GM20000 (cell line): Measurements from ENCODE around the gene RIMBP2.

Source experiments
- DNase-seq: peaks from one replicate; pipeline ENCODE4 v3.0.0; 2012; ENCODE audit warnings: low spot score
- TF ChIP-seq, protein P1 (sequence below): IDR thresholded peaks from 2 replicates; pipeline ENCODE4 v1.5.1; 2012; ENCODE audit warnings: mild to moderate bottlenecking, control low read depth; ENCODE audit errors: extremely low read depth, missing control alignments

Gene RIMBP2

DNA sequence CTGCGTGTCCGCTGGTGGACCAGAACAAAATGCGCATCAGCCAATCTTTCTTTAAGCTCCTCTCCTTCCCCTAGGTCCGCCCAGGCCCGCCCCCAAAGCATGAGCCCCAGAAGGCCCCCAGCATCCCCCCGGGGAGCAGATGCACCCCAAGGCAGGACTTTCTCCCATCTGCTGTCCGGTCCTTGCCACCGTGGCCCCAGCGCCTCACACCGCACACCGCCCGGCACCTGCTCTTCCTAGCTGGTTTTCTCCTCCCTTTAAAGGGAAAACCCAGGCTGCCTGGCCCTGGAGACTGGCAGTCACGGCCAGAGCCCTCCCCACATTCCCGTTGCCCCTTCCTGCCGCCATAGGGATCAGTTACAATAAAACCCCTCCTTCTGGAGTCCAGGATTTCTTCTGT, 30.2 kb downstream of the RIMBP2 start:
- no peak for DNase-seq
- TF ChIP-seq, protein P1, sequence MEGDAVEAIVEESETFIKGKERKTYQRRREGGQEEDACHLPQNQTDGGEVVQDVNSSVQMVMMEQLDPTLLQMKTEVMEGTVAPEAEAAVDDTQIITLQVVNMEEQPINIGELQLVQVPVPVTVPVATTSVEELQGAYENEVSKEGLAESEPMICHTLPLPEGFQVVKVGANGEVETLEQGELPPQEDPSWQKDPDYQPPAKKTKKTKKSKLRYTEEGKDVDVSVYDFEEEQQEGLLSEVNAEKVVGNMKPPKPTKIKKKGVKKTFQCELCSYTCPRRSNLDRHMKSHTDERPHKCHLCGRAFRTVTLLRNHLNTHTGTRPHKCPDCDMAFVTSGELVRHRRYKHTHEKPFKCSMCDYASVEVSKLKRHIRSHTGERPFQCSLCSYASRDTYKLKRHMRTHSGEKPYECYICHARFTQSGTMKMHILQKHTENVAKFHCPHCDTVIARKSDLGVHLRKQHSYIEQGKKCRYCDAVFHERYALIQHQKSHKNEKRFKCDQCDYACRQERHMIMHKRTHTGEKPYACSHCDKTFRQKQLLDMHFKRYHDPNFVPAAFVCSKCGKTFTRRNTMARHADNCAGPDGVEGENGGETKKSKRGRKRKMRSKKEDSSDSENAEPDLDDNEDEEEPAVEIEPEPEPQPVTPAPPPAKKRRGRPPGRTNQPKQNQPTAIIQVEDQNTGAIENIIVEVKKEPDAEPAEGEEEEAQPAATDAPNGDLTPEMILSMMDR, result no peak

DNA sequence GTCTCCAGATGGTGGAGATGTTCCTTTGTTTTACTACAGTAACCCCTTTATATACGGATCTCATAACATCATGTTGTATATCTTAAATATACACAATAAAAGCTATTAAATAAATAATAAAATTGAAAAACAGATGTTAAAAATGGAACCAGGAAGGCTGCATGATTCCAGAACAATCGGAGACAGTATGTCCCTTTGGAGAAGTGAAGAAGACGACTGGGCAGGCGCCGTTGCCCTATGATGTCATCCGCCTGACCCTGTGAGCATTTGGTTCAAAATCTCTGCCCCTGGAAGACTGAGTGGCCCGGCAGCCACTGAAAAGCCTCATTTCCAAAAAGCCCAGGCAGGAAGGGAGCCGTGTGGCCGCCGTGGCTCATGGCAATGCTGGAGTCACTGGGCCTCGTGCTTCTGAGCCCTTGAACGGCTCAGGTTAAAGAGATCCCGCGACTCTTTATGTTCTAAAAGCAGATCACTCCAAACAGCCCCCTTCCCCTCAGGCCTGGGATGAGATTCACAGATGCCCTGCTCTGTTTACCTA, 30.8 kb downstream of the RIMBP2 start:
- TF ChIP-seq, protein P1, result no peak
- no peak for DNase-seq

GRCh38 chr12:130683811-130684210, 32.3 kb downstream of the RIMBP2 start:
- no peak for DNase-seq
- TF ChIP-seq, protein P1, result no peak

GRCh38 chr12:130683080-130683479, 33.0 kb downstream of the RIMBP2 start:
- DNase-seq, result no peak
- TF ChIP-seq, protein P1, result no peak

- no peak for DNase-seq
- TF ChIP-seq, protein P1, result no peak
These were observed 35.6 kb downstream of the RIMBP2 start for GRCh38 chr12:130680451-130680990.

DNA sequence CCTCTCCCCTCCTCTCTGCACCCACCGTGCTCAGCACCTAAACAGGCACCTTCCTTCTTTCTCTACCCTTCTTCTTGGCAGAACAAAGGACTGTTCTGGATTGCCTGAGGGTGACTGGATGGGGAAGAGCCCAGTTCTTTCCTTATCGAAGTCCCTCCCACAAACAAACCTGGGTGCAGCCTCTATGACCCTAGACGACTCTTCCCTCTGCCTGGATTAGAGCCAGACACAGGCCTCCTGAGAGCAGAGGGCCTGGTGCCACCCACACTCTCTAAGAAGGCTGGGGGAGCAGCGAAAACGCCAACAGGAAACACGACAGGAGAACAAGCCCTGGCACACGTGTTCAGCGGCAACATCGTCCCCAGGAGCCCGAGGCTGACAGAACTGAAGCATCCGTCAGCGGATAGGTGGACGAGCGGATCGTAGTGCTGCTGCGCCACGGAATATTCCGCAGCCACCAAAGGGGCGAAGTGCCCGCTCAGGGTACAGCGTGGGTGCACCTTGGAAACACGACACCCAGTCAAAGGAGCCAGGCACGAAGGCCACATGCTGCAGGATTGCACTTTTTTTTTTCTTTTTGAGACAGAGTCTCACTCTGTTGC, 38.0 kb downstream of the RIMBP2 start:
- TF ChIP-seq, protein P1, result no peak
- DNase-seq, result no peak

DNA sequence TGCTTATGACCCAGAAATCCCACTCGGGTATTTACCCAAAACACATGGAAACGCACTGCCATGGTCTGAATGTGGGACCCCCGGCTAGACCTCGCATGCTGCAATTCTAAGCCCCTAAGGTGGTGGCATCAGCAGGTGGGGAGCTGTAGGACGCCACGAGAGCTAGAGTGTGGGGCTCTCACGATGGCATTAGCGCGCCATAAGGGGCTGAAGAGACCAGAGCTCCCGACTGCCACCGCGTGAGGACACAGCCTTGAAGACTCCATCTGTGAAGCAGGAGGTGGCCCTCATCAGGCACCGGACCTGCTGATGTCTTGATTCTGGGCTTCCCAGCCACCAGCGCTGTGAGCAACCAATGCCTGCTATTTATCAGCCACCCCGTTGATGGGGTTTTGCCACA, 40.3 kb downstream of the RIMBP2 start:
- TF ChIP-seq, protein P1, result no peak
- no peak for DNase-seq
